Ovary (tissue), 3 donors: Measurements from ENCODE around the gene TMCO1.

Source experiments
- CTCF ChIP-seq, 3 donors: fragments of 450-650 bp in 2 of 3; fragments of 200-600 bp in 1 of 3; IDR thresholded peaks; one replicate each; pipeline versions ENCODE4 v1.5.1 to v1.8.0; 2016 to 2022; ENCODE audit warnings: antibody characterized with exemption in 3 of 3, mild to moderate bottlenecking in 1 of 3
- EP300 ChIP-seq: sonication (generic); formaldehyde crosslinking; IDR thresholded peaks from one replicate; pipeline ENCODE4 v1.6.1; 2017; ENCODE audit warnings: antibody characterized with exemption
- POLR2A ChIP-seq: fragments of 450-650 bp; IDR thresholded peaks from one replicate; pipeline ENCODE4 v1.6.1; 2017; ENCODE audit warnings: antibody characterized with exemption, mild to moderate bottlenecking, moderate library complexity
- donor health status: DM: no; HTN: no; CAD: no.

DNA sequence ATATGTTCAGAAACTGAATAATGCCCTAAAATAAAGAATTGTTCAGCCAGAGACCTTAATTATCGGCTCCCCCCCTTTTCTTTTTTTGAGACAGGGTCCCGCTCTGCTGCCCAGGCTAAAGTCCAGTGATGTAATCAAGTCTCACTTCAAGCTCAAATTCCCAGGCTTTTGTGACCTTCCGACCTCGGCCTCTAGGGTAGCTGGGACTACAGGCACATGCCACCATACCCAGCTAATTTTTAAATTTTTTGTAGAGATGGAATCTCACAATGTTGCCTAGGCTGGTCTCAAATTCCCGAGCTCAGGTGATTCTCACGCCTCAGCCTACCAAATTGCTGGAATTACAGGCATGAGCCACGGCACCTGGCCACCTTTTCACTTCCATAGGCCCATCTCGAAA lies 26.5 kb downstream of the TMCO1 start:
- no peak for TF ChIP-seq CTCF (IDR thresholded peaks at IDR 0.05)
- no peak for TF ChIP-seq EP300
- no peak for TF ChIP-seq POLR2A
